Measurements from ENCODE around the gene PPP2R5C. TPM values are rescaled to one million over a fixed set of nuclear protein-coding genes. Genes with fewer than 3 reads are reported as not detected.

The PPP2R5C gene
- total and polyA plus RNA-seq, 2 donors (not counting 3 experiments of a cell fraction or from before 2014, with no cell fraction given), result 42.6 to 83.6 TPM

GRCh38 chr14:101851183-101851582 lies 89.7 kb downstream of the PPP2R5C start:
- Histone ChIP-seq H3K79me2 (ENCODE audit: control insufficient read depth, insufficient read depth, low read length) (peaks cover 48% of the 10 kb centered on the region), H3K27me3 (ENCODE audit: control insufficient read depth in 2 of 2, insufficient read depth in 2 of 2, low read length in 2 of 2) (no peaks in the 10 kb centered on the region), H3K4me2 (ENCODE audit: insufficient read depth, low read length) (no peak overlapping the region), H3K36me3 (ENCODE audit: control insufficient read depth in 2 of 2, extremely low read depth in 1 of 2, insufficient read depth in 2 of 2, low read length in 2 of 2) (no peaks in the 10 kb centered on the region), H3K9me3 (replicated peaks; ENCODE audit: control insufficient read depth, insufficient read depth, low read length) (no peaks in the 10 kb centered on the region), H3K9ac (replicated peaks; ENCODE audit: extremely low read depth, insufficient read depth, low read length) (no peak overlapping the region), H4K20me1 (replicated peaks; ENCODE audit: control insufficient read depth, extremely low read depth, insufficient read depth, low read length) (no peaks in the 10 kb centered on the region), H3K9me1 (replicated peaks; ENCODE audit: control insufficient read depth, extremely low read depth, insufficient read depth, low read length) (no peaks in the 10 kb centered on the region), H2AFZ (ENCODE audit: low read depth, low read length) (no peak overlapping the region), H3K27ac (ENCODE audit: insufficient read depth, low read depth, low read length) (no peak overlapping the region), H3K4me3 (replicated peaks in 1 of 3; ENCODE audit: insufficient read depth in 1 of 3, low read depth in 1 of 3, low read length in 3 of 3) (no peak overlapping the region), H3K4me1 (ENCODE audit: control insufficient read depth, extremely low read depth, insufficient read depth, low read length) (peaks cover 5% of the 10 kb centered on the region)
- BruUV-seq (replicated peaks), result no TSS peak
- dilution Hi-C loops (cut with MboI; ENCODE audit: extremely low pct_ligation_motif_present, low sequenced_read_pairs), result no loop called here
- ChIA-PET CTCF (no interaction called here), POLR2A (no interaction called here)
- intact Hi-C loops (cut with micrococcal nuclease), result no loop called here
- DNase-seq (ENCODE audit: low read depth, low spot score) (no peak), FAIRE-seq (no peak)
- TF ChIP-seq POLR2A (IDR thresholded peaks at IDR 0.05; ENCODE audit: low read depth, low read length), result no peak
- TF ChIP-seq CTCF (IDR thresholded peaks at IDR 0.05; ENCODE audit: extremely low read depth in 1 of 2, insufficient read depth in 1 of 2, low read depth in 1 of 2, low read length in 2 of 2), result no peak
- no peak for TF ChIP-seq POLR2AphosphoS5 (IDR thresholded peaks at IDR 0.05; ENCODE audit: insufficient read depth, low read depth, low read length)
- TF ChIP-seq FOS (IDR thresholded peaks at IDR 0.05; ENCODE audit: borderline replicate concordance, insufficient read depth, low read length), result no peak
- TF ChIP-seq EZH2 (IDR thresholded peaks at IDR 0.05; ENCODE audit: borderline replicate concordance, low read depth, low read length, severe bottlenecking), result no peak
- no peak for TF ChIP-seq GATA2 (IDR thresholded peaks at IDR 0.05; ENCODE audit: insufficient read depth, insufficient read length, low read depth, low read length)
- TF ChIP-seq JUN (IDR thresholded peaks at IDR 0.05; ENCODE audit: borderline replicate concordance, insufficient read depth, insufficient read length, low read depth), result no peak
- no peak for TF ChIP-seq MYC (IDR thresholded peaks at IDR 0.05; ENCODE audit: low read depth, low read length)
- TF ChIP-seq, protein P1, sequence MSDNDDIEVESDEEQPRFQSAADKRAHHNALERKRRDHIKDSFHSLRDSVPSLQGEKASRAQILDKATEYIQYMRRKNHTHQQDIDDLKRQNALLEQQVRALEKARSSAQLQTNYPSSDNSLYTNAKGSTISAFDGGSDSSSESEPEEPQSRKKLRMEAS (IDR thresholded peaks at IDR 0.05; ENCODE audit: insufficient read depth, insufficient read length), result no peak
